NT2/D1 (cell line): ENCODE results near the gene ALDH16A1.

ENCODE experiments used
- SUZ12 ChIP-seq: IDR thresholded peaks from 2 replicates; pipeline ENCODE4 v1.6.1; 2011; ENCODE audit not compliant: insufficient read length, insufficient read depth; ENCODE audit errors: extremely low read depth
- ZNF274 ChIP-seq: IDR thresholded peaks from 2 replicates; pipeline ENCODE4 v1.6.1; 2011; ENCODE audit warnings: mild to moderate bottlenecking, low read depth, low read length

- TF ChIP-seq ZNF274 = no peak
- TF ChIP-seq SUZ12 = no peak
Measured at GRCh38 chr19:49407079-49407478, 45.9 kb upstream of the ALDH16A1 start.
